Measurements from ENCODE around the gene SCAP.

- TF ChIP-seq GATA2 (IDR thresholded peaks at IDR 0.05; ENCODE audit: low read depth, low read length) (no peak), GATA3 (IDR thresholded peaks at IDR 0.05; ENCODE audit: low read depth, low read length) (no peak)
Observed at GRCh38 chr3:47399016-47399415, 76.7 kb downstream of the SCAP start.

All from SH-SY5Y (cell line).